GM10266 (cell line): ENCODE results near the gene RAPGEF1.
"Not testable (repeated sequence)": the region's sequence is repeated elsewhere in the genome, so short reads cannot be mapped to it uniquely, and the experiment has no call there.

Experiments used
- DNase-seq: peaks from one replicate; pipeline ENCODE4 v3.0.0; 2012; ENCODE audit errors: extremely low spot score
- TF ChIP-seq, protein P1 (sequence below): IDR thresholded peaks from 2 replicates; pipeline ENCODE4 v1.5.1; 2012; ENCODE audit warnings: mild to moderate bottlenecking, low read depth; ENCODE audit not compliant: control insufficient read depth, insufficient read depth; ENCODE audit errors: missing control alignments

Gene RAPGEF1

DNA sequence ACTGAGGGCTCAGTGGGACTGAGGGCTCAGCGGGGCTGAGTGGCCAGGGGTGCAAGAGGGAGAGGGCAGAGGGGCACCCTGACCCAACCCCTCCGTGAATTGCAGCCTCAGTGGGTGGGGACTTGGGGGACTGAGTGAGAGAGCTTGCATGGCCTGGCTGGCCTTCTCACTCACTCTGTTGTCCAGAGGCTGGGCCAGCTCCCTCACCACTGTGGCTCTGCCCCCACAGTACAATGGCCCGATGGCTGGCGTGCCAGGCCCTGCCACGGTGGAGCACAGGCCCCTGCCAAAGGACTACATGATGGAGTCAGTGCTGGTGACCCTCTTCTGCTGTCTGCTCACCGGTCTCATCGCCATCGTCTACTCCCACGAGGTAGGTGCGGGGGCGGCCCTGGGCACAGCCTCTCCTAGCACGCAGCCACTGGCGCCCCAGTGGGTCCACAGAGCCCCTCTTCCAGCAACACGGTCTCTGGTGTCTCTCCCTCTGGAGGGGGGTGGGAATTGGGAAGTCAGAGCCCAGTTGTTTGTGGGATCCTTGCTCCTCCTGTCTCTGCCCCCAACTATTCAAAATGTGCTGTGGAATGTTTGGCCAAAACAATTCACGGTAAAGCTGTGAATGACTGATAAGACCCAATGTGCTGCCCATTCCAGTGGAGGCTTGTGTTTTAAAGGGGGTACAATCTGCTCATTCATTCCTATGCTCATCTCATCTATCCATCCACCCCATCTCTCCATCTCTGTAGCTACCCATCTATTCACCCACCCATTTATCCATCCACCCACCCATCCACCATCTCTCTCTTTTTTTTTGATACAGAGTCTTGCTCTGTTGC, 183.8 kb downstream of the RAPGEF1 start:
- DNase-seq, result no peak
- TF ChIP-seq, protein P1, sequence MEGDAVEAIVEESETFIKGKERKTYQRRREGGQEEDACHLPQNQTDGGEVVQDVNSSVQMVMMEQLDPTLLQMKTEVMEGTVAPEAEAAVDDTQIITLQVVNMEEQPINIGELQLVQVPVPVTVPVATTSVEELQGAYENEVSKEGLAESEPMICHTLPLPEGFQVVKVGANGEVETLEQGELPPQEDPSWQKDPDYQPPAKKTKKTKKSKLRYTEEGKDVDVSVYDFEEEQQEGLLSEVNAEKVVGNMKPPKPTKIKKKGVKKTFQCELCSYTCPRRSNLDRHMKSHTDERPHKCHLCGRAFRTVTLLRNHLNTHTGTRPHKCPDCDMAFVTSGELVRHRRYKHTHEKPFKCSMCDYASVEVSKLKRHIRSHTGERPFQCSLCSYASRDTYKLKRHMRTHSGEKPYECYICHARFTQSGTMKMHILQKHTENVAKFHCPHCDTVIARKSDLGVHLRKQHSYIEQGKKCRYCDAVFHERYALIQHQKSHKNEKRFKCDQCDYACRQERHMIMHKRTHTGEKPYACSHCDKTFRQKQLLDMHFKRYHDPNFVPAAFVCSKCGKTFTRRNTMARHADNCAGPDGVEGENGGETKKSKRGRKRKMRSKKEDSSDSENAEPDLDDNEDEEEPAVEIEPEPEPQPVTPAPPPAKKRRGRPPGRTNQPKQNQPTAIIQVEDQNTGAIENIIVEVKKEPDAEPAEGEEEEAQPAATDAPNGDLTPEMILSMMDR, result no peak

DNA sequence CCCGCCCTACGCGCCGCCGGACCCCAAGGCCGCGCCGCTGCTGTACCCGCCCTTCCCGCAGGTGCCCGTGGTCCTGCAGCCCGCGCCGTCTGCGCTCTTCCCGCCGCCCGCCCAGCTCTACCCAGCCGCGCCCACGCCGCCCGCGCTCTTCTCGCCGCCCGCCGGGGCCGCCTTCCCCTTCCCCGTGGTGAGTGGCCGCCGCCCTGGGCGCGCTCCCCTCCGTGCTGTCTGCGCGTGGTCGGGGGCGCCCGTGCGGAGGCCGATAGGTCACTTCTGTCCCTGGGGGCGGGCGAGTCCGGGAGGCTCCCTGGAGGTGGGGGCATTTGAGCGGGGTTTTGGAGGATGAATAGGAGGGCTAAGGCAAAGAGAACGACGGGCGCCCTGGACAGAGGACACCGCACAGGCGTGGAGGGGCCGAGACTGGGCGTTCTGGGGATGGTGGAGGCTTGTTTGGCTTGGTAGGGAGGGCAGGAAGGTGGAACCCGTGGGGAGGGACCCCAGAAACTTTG, 185.0 kb downstream of the RAPGEF1 start:
- TF ChIP-seq, protein P1, result no peak
- DNase-seq, result no peak

DNA sequence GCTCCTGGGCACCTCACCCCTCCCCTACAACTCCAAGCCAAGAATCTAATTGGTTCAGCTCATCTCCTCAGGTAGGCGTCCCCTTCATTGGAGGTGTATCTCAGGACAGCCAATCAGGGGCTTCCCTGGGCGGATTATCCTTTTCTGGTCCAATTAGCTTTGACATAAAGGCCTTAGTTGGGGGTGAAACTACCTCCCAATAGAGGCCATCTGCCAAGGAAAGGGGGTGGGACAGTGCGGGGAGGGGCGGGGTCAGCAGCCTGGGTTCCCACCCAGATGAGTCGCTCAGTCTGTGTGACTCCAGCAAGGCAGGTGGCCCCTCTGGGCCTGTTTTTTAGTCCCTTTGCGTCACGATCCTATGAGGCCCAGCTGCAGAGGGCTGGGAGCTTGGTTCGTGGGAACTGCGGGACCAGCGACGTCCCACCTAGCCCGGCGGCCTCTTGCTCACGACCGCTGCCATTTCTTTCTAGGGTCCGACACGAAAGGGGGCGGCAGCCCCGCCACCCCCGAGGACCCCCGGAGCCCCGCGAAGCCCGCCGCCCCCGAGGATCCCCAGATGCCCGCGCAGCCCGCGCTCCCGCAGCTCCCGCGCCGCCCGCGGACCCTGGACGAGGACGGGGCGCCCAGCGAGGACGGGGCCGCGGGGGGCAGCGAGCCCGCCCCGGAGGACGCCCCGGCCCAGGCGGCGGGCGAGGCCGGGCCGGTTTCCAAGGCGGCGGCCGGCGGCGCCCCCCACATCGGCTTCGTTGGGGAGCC, 185.6 kb downstream of the RAPGEF1 start:
- no peak for DNase-seq
- TF ChIP-seq, protein P1, result no peak

DNA sequence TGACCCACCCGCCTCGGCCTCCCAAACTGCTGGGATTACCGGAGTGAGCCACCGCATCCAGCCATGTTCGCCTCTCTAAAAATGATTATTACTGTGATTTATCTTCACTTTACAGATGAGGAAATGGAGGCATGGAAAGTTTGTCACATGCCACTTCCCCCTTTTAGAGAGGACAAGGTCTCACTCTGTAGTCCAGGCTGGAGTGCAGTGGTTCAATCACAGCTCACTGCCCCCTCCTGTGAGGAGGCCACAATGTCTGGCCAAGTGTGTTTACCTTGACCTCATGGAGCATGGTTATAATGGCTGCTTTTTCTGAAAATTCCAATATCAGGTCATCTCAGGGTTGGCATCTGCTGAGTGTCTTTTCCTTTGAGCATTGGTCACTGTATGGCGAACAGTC, 187.8 kb downstream of the RAPGEF1 start:
- DNase-seq, result no peak
- TF ChIP-seq, protein P1, result no peak

DNA sequence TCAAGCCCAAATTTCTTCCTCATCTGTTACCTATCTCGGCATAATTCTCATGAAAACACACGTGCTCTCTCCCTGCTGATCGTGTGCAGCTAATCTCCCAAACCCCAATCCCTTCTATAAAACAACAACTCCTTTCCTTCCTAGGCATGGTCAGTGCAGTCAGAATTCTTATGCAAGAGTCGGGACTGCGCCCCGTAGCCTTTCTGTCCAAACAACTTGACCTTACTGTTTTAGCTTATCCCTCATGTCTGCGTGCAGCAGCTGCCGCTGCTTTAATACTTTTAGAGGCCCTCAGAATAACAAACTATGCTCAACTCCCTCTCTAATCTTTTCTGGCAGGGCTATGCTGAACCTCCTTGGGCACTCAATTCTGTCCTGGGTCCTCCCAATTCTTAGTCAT, 189.4 kb downstream of the RAPGEF1 start:
- DNase-seq, result not testable (repeated sequence)

DNA sequence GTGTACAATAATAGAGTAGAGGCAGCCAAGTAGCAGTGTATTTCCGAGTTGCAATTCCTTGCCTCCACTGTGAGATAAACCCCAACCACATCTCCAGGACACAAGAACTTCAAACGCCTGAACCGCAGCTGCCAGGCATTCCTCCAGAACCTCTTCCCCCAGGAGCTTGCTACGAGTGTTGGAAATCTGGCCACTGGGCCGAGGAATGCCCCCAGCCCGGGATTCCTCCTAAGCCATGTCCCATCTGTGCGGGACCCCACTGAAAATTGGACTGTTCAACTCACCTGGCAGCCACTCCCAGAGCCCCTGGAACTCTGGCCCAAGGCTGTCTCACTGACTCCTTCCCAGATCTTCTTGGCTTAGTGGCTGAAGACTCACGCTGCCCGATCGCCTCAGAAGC, 190.7 kb downstream of the RAPGEF1 start:
- DNase-seq, result not testable (repeated sequence)

DNA sequence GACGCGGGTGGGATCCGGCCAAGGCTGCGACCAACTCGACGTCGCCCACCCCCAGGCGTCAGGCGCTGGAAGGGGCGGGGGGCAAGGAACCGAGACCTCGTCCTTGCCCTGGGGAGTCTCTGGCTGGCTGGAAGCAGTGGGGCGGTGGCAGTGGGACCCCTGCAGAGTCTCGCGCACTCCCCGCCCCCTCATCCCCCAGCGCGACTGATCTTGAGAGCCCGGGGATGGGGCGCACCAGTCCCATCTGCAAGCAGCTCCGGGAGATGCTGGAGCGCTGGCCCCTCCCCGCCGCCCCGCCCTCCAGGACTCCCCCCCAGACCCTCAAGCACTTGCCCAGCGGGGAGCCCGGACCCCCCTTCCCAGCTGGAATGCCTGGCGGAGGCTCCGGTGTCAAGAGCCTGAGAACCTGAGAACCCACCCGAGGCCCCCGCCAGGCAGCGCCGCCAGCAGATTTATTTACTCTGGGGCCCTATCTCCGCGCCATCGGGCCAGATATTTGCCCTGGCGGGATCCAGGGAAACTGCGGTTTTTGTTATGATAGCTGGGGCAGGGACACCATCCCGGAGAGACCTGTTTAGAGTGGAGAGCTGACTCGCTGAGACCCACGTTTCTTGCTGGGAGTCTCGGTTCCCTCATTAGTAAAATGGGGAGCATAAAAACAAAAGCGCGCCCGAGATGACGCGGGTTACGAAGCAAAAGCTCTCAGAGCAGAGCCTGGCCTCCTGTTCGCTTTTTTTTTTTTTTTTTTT, 193.4 kb downstream of the RAPGEF1 start:
- DNase-seq, result peak; percentile 49
- TF ChIP-seq, protein P1, result no peak
